Thyroid gland (tissue), 4 donors: ENCODE measurements around the gene TXK.

Experiments used
- CTCF ChIP-seq, 6 experiments: fragments of 200-600 bp in 3 of 6; fragments of 450-650 bp in 3 of 6; sonication (generic) in 3 of 6; IDR thresholded peaks; one replicate each; pipeline ENCODE4 v1.5.1; 2016 to 2019; ENCODE audit warnings: antibody characterized with exemption in 6 of 6, mild to moderate bottlenecking in 2 of 6, inconsistent platforms in 1 of 6, moderate library complexity in 1 of 6
- POLR2A ChIP-seq, 2 donors: fragments of 450-650 bp; IDR thresholded peaks; one replicate each; pipeline ENCODE4 v1.6.1; 2017; ENCODE audit warnings: antibody characterized with exemption in 2 of 2, mild to moderate bottlenecking in 2 of 2, moderate library complexity in 1 of 2

- TF ChIP-seq CTCF (IDR thresholded peaks at IDR 0.05) (no peak), POLR2A (IDR thresholded peaks at IDR 0.05) (no peak)
Observed at GRCh38 chr4:48079972-48080391, 54.1 kb downstream of the TXK start.
